HL-60 (cell line): ENCODE results near the gene NPSR1.

Experiments used
- POLR2AphosphoS5 ChIP-seq: IDR thresholded peaks from 2 replicates; pipeline ENCODE4 v1.6.1; 2012; ENCODE audit warnings: low read depth
- TF ChIP-seq, protein P1 (sequence below): IDR thresholded peaks from one replicate; pipeline ENCODE4 v1.5.1; 2011; ENCODE audit warnings: low read length, control low read depth, inconsistent platforms; ENCODE audit not compliant: insufficient read depth

DNA sequence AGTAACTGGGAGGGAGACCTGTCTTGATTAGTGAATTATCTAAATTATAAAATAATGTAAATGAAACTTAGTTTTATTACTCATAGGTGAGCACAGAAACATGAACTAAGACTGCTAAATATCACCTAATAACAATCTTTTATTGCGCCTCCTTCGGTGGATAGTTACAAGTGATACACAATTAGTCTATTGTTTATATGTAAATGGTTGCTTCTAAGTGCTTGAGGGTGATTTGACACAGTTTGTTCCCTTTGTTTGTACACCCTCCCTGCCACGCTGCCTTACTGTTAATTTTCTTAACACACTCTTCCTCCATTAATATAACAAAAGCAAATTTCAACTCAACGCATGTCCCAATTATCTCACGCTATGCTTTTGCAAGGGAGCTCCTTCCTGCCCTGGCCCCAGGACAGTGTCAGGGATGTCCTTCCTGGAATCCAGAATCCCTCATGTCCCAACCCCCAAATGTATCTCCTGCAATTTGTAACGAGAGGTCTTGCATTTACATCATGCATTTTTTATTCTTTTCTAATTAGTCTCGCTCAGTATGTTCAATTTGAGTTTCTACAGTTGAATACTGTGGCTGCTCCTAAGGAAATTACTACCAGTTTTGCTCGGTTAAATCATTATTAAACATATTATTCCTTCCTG, 4.2 kb downstream of the NPSR1 start:
- TF ChIP-seq, protein P1, sequence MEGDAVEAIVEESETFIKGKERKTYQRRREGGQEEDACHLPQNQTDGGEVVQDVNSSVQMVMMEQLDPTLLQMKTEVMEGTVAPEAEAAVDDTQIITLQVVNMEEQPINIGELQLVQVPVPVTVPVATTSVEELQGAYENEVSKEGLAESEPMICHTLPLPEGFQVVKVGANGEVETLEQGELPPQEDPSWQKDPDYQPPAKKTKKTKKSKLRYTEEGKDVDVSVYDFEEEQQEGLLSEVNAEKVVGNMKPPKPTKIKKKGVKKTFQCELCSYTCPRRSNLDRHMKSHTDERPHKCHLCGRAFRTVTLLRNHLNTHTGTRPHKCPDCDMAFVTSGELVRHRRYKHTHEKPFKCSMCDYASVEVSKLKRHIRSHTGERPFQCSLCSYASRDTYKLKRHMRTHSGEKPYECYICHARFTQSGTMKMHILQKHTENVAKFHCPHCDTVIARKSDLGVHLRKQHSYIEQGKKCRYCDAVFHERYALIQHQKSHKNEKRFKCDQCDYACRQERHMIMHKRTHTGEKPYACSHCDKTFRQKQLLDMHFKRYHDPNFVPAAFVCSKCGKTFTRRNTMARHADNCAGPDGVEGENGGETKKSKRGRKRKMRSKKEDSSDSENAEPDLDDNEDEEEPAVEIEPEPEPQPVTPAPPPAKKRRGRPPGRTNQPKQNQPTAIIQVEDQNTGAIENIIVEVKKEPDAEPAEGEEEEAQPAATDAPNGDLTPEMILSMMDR = no peak
- TF ChIP-seq POLR2AphosphoS5 = no peak
